SH-SY5Y (cell line): Measurements from ENCODE around the gene EVC2.

ENCODE experiments used
- GATA2 ChIP-seq: IDR thresholded peaks from 2 replicates; pipeline ENCODE4 v1.6.1; 2011; ENCODE audit warnings: mild to moderate bottlenecking, low read depth, low read length
- GATA3 ChIP-seq: IDR thresholded peaks from 2 replicates; pipeline ENCODE4 v1.6.1; 2011; ENCODE audit warnings: low read depth, mild to moderate bottlenecking, low read length, moderate library complexity

EVC2 gene

DNA sequence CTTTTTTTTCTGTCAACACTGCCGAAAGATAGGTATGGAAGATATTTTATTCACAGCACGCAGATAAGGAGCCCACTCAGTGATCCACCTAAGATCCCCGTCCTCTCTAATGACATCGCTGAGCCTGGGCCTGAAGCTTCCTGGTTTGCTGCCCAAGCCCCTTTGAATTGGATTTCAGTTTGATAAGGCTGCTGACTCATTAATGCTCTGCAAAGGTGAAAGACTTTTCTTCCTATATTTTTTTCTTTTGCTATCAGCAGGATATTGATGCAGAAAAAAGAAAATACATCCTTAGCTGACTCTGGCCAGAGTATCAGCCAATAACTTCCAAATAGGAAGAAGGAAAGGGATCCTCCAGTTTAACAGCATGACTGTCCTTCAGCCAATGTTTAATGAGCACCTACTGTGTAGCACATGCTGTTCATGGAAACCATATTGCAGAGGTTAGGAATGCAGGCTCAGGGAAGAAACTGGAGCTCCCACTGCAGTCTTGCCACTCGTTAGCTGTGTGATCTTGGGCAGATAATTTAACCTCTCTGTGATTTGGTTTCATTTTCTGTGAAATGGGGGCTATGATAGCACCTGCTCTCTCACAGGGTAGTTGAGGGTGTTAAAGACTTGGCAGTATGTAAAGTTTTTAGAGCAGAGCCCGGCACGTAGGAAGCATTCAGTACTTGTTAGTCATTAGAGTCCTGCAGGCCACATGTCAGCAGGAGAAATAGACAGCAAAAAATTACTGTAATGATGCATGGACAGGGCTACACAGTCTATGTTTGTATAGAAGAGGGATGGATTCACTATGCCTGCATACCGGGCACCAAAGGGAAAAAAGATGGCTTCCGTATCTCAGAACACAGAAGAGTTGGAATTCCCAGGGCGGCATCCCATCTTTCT lies 41.9 kb upstream of the EVC2 start:
- TF ChIP-seq GATA2 (no peak), GATA3 (no peak)

GRCh38 chr4:5749568-5749967 lies 41.2 kb upstream of the EVC2 start:
- no peak for TF ChIP-seq GATA3
- TF ChIP-seq GATA2, result no peak

DNA sequence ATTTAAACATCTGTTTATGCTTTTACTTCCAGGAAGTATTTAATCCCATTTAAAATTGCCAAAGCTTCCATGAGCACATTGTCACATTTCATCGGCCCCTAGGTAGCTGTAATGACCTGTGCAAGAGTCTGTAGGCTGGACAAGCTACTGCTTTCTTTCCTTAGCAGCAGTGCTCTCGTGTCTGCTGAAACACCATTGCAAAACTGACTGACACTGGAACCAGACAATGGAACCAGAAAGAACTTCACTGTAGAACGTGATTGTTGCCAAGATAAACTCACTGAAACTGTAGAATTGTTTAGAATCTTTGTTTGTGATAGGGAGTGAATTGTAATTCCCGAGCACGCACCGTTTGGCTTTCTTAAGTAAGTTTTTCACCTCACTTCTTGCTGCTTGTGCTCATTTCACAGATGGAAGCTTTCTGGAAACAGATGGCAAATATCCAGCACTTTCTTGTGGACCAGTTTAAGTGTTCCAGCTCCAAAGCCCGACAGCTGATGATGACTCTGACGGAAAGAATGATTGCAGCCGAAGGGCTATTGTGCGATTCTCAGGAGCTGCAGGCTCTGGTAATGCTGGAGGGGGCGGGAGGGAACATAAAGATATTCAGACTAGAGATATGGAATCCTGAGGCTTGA lies 39.5 kb upstream of the EVC2 start:
- no peak for TF ChIP-seq GATA2
- no peak for TF ChIP-seq GATA3

DNA sequence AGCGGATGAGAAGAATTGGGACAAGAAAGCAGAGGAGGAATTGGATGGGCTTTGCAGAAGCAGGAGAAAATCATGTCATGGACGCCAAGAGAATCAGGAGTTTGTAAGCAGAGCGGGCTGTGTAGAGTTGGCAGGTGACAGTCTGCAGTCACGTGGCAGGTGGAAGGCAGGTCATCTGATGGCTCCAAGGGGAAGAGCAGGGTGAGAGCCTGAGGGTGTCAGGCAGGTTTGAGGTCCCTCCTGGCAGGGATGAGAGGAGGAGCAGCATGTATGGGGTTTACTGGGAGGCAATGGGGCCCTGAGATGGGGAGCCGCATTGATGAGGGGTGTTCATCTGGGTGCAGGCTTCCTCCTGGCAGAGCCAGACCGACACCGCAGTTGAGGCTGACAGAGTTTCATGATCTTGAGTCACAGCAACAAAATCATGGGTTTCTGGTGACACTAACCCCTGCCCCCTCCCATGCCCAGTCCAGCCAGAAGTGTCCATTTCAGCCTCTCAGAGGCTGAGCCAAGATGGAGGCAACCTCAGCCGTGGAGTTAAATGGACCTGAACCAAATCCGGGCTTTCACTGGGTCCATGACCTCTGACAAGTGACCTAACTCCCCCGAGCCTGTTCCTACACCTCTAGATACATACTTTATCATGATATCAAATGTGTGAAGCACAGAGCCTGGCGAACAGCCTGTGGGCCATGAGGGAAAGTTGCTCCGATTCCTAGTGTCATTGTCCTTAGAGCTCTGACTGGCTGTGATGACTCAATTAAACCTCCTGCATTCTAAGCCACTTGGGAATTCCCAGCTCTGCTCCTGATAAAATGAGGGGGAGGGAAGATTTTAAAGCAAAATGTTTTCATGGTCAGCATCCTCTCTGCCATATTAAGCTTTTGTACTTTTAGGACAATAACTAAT lies 38.7 kb upstream of the EVC2 start:
- TF ChIP-seq GATA3, result no peak
- no peak for TF ChIP-seq GATA2

DNA sequence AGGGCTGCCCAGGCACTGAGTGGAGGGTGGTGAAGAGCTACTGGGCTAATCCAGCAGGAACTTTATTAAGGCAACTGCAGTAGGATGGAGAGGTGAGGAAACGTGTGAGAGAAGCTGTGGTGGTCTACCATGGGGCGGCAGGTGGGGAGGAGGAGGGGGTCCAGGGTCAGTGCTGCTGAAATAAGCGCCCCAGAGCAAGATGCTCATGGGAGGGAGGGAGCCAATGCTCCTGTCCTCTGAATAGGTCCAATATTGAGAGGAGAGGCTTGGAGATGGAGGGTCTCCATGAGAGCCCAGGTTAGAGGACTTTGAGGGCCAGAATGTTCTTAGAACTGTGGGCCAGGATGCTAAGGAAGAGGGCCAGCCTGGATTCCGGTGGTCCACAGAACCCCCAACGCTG lies 37.9 kb upstream of the EVC2 start:
- no peak for TF ChIP-seq GATA2

DNA sequence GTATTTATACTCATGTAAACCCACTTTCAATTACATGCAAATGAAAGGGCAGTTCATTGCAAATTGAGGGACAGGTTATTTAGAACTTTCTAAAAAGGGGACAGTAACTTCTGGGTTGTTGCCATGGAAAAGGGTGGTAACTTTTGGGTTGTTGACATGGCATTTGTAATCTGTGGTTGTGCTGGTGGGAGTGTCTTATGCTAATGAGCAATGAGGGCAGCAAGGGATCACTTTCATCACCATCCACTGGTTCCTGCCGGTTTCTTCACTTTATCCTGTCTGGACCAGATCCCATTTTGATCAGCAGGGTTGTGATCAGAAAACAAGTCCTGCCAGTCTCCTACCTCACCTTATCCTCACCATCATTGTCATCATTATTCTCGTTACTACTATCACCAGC lies 34.6 kb upstream of the EVC2 start:
- TF ChIP-seq GATA3 (no peak), GATA2 (no peak)

DNA sequence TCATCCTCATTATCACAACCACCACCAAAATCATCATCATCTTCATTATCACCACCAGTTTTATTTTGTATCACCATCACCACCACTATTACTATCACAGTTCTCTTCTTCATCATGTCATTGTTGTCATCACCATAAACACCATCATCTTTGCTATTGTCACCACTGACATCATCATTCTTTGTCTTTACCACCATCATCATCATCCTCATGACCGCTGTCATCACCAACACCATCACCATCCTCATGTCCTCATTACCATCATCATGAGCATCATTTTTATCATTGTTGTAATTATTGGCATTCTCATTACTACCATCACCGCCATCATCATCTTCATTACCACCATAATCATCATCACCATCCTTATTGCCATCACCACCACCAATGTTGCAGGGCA lies 34.0 kb upstream of the EVC2 start:
- TF ChIP-seq GATA2 (no peak), GATA3 (no peak)

GRCh38 chr4:5738061-5738460 lies 29.7 kb upstream of the EVC2 start:
- TF ChIP-seq GATA2, result no peak
- no peak for TF ChIP-seq GATA3

- TF ChIP-seq GATA3 (no peak), GATA2 (no peak)
These were observed 27.1 kb upstream of the EVC2 start for GRCh38 chr4:5735463-5735862.

GRCh38 chr4:5734853-5735252 lies 26.5 kb upstream of the EVC2 start:
- TF ChIP-seq GATA2 (no peak), GATA3 (no peak)

DNA sequence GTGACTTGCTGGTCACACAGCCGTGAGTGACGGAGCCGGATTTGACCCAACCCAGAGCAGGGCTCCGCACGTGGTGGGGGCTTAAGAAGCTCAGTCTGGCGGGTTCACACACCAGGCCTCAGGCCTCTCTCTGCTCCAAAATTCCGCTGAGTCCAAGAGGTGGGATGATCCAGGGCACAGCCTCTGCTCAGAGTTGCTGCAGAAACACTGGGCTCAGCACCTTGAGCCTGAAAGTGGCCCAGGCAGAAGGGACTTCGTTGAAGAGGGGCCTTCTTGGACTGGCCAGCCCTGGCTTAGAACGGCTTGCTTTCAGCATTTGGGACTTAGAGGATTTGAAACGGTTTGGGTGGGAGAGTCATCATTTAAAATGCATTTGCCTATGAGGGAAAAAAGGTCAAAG lies 23.8 kb upstream of the EVC2 start:
- TF ChIP-seq GATA2 (no peak), GATA3 (no peak)

DNA sequence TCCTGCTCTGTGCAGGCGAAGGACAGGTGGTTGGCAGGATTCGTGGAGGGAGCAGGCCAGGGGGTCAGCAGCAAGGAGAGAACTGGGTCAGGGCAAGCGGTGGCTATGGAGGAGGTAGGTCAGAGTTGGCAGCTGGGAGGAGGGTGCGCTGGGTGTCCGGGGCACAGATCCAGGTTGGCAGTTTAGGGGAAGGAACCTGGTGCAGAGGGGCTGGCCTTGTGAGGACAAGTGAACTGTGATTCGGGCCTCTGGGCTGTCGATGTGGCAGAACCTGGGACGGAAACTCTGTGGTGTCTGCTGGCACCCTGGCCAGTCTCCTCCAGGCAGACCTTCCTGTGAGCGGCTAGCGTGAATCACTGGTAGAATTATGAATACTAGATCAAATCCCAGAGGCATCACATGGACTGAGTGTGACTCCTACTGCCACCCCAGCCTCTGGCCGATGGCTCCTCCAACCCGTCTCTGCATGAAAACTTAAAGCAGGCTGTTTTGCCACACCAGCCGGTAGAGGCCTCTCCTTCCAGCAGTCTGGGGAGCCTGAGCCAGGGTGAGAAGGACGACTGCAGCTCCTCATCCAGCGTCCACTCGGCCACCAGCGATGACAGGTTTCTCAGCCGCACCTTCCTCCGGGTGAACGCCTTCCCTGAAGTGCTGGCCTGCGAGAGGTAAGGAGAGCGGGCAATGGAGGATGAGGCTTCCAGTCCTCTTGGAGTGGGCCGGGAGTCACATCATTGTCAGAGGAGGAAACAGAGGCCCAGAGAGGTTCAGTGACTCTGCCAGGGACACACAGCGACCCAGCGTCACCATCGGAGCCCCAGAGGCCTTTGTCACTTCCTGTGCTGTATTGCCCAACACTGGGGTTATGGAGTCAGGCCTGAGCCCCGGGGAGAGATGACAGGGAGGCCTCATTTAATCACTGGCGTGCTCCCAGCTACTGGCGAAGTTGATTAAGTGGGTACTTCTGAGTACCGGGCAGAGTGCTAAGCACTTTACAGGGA lies 22.9 kb upstream of the EVC2 start:
- TF ChIP-seq GATA3, result no peak
- no peak for TF ChIP-seq GATA2

GRCh38 chr4:5730436-5730835 lies 22.1 kb upstream of the EVC2 start:
- TF ChIP-seq GATA3 (no peak), GATA2 (no peak)
